ENCODE data around the gene PAQR4. TPM values are rescaled to one million over a fixed set of nuclear protein-coding genes. Genes with fewer than 3 reads are reported as not detected.

The PAQR4 gene
- total RNA-seq, 1 donor from 2014 or later = 9.2 TPM

GRCh38 chr16:2959206-2959605 lies 9.9 kb upstream of the PAQR4 start:
- no peaks in the 10 kb centered on the region for H3K9me3 ChIP-seq
- intact Hi-C loops (cut with DNase I) = no loop called here
- H3K27ac ChIP-seq = no peak overlapping the region
- TF ChIP-seq CTCF (IDR thresholded peaks at IDR 0.05) = no peak
- H3K27me3 ChIP-seq = peaks cover 31% of the 10 kb centered on the region
- peaks cover 11 to 12% of the 10 kb centered on the region in 2 donors for H3K4me1 ChIP-seq
- H3K4me3 ChIP-seq = no peak overlapping the region
- no peak for DNase-seq (ENCODE audit: low spot score in 2 of 2)
- H3K36me3 ChIP-seq = no peaks in the 10 kb centered on the region

GRCh38 chr16:2960183-2961010 lies 8.8 kb upstream of the PAQR4 start:
- Histone ChIP-seq H3K27ac (no peak overlapping the region), H3K4me3 (no peak overlapping the region), H3K27me3 (peaks cover 40% of the 10 kb centered on the region), H3K4me1 (peaks cover 21 to 22% of the 10 kb centered on the region in 2 donors), H3K9me3 (no peaks in the 10 kb centered on the region), H3K36me3 (no peaks in the 10 kb centered on the region)
- TF ChIP-seq CTCF (IDR thresholded peaks at IDR 0.05) = no peak
- intact Hi-C loops (cut with DNase I) = no loop called here
- DNase-seq (ENCODE audit: low spot score in 2 of 2) = no peak

GRCh38 chr16:2962334-2963073 lies 6.6 kb upstream of the PAQR4 start:
- Histone ChIP-seq H3K36me3 (no peaks in the 10 kb centered on the region), H3K4me1 (peaks cover 26 to 28% of the 10 kb centered on the region in 2 donors), H3K27me3 (peaks cover 54% of the 10 kb centered on the region), H3K27ac (no peak overlapping the region), H3K9me3 (no peaks in the 10 kb centered on the region), H3K4me3 (no peak overlapping the region)
- no peak for TF ChIP-seq CTCF (IDR thresholded peaks at IDR 0.05)
- intact Hi-C loops (cut with DNase I) = no loop called here
- no peak for DNase-seq (ENCODE audit: low spot score in 2 of 2)

GRCh38 chr16:2963074-2963722 lies 6.0 kb upstream of the PAQR4 start:
- H3K9me3 ChIP-seq = no peaks in the 10 kb centered on the region
- peak overlapping the region; percentile 45 to 51 for H3K4me3 ChIP-seq
- H3K36me3 ChIP-seq = no peaks in the 10 kb centered on the region
- no peak for TF ChIP-seq CTCF (IDR thresholded peaks at IDR 0.05)
- H3K4me1 ChIP-seq = peaks cover 26 to 28% of the 10 kb centered on the region in 2 donors
- H3K27ac ChIP-seq = no peak overlapping the region
- peaks cover 60% of the 10 kb centered on the region for H3K27me3 ChIP-seq
- intact Hi-C loops (cut with DNase I) = no loop called here
- no peak for DNase-seq (ENCODE audit: low spot score in 2 of 2)

GRCh38 chr16:2963723-2964474 lies 5.2 kb upstream of the PAQR4 start, which contains the start of gene KREMEN2:
TSS of gene KREMEN2 (plus strand) at chr16:2964275. CDS start at chr16:2964521, 246 bp downstream.
- intact Hi-C loops (cut with DNase I) = no loop called here
- Histone ChIP-seq H3K36me3 (no peaks in the 10 kb centered on the region), H3K27me3 (peaks cover 60% of the 10 kb centered on the region), H3K4me3 (peak within 1 kb of the TSS; percentile 45 to 51), H3K4me1 (peaks cover 31 to 33% of the 10 kb centered on the region in 2 donors), H3K27ac (no peak within 1 kb of the TSS), H3K9me3 (no peaks in the 10 kb centered on the region)
- no peak for DNase-seq (ENCODE audit: low spot score in 2 of 2)
- no peak for TF ChIP-seq CTCF (IDR thresholded peaks at IDR 0.05)
